NCI-H774 (cell line): Measurements from ENCODE around the gene SLC25A44.

ENCODE experiments used
- DNase-seq: peaks from one replicate; lab custom pipeline; 2025; lab: John Stamatoyannopoulos, UW

Gene SLC25A44

GRCh38 chr1:156193488-156194299 is at the start of gene SLC25A44:
TSS of gene SLC25A44 (plus strand) at chr1:156194104. CDS start at chr1:156199848, 5,744 bp downstream.
- peak; percentile 99 for DNase-seq

GRCh38 chr1:156144742-156145141 is 49.2 kb upstream of the SLC25A44 start:
- no peak for DNase-seq

DNA sequence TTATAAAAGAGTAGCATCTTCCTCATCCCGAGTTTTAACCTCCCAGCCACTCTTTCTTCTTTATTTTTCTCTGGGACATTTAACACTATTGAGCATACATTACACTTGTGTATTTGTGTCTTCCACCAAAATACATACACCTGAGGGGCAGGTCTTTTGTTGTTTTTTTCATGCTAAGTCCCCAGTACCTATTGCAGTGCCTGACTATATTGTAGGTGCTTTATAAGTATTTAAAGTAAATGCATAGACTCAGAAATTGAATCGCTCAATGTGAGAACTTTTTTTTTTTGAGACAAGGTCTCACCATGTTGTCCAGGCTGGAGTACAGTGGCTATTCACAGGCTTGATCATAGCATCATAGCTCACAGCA is 48.3 kb upstream of the SLC25A44 start:
- no peak for DNase-seq

DNA sequence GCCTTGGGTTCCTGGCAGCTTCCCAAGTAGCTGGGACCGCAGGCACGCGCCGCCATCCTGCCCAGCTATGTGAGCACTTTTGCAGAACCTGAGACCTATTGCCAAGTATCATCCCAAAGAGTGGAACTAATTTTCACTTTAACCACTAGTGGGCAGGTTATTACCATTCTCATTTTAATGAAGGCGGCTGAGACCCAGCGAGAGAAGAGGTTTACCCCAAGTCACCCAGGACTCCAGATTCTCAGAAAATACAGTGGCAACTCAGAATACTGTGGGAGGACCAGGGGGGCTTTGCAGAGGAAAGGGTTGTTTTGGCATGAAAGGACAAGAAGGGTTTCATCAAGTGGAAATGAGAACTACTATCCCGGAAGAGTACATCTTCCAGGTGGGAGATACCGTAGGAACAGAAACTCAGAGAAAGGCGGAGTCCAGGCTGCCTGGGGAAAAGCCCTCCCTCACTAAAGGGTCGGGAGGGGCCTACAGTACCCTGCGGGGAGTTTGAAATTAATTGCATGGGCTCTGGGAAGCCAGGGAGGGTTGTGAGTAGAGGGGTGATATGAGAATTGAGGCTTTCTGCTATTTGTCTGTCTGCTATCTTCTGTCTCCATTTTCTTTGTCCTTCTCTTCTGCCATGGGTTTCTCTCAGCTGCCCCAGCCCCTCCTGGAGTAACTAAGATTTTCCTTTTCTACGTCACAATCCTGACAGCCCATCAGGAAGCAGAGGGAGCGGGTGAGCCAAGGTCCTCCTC is 47.7 kb upstream of the SLC25A44 start:
- peak; percentile 65 for DNase-seq

GRCh38 chr1:156146769-156147405 is 47.0 kb upstream of the SLC25A44 start:
- DNase-seq: no peak

GRCh38 chr1:156148216-156148615 is 45.7 kb upstream of the SLC25A44 start:
- DNase-seq: no peak

DNA sequence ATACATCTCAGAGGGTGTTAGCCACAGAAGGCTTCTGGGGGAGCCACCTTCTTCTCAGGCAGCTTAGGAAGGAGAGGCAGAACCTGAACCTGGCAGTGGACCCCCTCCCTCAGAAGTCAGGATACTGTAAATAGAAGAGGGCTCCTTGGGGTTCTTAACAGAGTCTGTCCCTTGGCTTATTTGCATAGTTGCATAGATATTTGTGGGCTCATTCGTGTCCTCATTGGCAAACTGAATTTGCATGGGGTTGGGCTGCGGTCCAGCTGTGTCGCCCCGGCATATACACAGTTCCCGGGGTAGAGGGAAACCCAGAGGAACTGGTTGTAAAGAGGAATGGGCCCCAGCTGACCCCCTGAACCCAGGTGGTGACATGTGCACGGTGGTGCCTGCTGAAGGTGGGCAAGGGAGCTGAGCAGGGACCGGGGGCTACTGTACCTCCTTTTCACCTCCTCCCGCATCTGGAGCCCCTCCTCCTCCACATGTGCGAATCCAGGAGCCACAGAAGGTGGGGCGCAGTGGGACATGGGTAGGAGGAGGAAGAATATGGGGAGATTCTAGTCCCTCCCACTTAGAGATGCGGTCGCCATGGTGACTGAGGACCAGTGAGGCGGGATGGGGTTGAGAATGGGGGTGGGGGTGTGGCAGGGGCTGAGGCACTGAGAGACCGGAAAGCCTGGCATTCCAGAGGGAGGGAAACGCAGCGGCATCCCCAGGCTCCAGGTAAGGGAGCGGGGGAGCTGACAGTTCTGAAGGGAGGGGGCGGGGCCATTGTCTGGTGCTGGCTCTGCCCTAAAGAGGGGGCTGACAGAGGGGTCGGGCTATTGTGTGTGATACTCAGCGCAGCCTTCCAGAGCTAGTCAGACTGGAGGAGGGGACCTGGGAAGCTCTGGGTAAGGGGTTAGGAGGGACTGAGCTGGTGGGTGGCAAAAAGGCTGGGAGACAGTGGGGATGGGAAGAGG is 44.3 kb upstream of the SLC25A44 start:
- DNase-seq: no peak

DNA sequence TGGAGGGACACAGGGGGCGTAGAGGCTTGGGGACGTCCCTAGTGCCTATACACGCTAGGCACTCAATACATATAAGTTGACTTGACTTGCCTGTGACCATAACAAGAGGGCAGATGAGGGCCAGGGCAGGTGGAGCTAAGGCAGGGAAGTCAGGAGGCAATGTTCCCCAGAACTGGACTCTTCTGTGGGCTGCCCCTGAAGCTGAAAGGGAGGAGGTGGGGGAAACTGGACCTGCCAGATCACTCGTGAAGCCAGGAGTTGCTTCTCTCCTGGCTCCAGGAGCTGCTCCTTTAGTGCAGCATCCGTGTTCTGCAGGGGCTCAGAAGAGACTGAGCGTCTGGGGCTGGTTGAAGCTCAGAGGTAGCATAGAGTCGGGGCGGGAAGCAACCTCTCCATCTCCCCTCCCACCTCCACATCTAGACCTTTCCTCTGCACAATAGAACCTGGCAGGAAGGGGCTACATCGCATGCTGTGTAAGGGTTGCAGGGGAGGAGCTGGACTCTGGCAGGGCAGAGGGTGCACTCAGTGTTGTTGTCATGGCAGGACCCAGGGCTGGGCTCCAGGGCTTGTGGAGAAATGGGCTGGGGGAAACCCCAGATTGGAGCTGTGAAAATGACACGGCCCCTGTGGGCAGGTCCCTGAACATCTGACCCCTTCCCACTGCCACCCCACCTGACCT is 43.4 kb upstream of the SLC25A44 start:
- DNase-seq: no peak

GRCh38 chr1:156151093-156151688 is 42.7 kb upstream of the SLC25A44 start:
- no peak for DNase-seq

- DNase-seq: no peak
Observed at GRCh38 chr1:156152628-156153027, 41.3 kb upstream of the SLC25A44 start.

- DNase-seq: no peak
Observed at GRCh38 chr1:156153362-156153761, 40.5 kb upstream of the SLC25A44 start, which contains the start of gene SEMA4A. TSS of gene SEMA4A (plus strand) at chr1:156153585. CDS start at chr1:156154579, 994 bp downstream.

GRCh38 chr1:156154317-156154749 is 39.6 kb upstream of the SLC25A44 start:
- no peak for DNase-seq

GRCh38 chr1:156155756-156156510 is 38.0 kb upstream of the SLC25A44 start:
- DNase-seq: no peak

GRCh38 chr1:156157506-156157905 is 36.4 kb upstream of the SLC25A44 start:
- DNase-seq: no peak

- no peak for DNase-seq
Observed at GRCh38 chr1:156157966-156158365, 35.9 kb upstream of the SLC25A44 start.

DNA sequence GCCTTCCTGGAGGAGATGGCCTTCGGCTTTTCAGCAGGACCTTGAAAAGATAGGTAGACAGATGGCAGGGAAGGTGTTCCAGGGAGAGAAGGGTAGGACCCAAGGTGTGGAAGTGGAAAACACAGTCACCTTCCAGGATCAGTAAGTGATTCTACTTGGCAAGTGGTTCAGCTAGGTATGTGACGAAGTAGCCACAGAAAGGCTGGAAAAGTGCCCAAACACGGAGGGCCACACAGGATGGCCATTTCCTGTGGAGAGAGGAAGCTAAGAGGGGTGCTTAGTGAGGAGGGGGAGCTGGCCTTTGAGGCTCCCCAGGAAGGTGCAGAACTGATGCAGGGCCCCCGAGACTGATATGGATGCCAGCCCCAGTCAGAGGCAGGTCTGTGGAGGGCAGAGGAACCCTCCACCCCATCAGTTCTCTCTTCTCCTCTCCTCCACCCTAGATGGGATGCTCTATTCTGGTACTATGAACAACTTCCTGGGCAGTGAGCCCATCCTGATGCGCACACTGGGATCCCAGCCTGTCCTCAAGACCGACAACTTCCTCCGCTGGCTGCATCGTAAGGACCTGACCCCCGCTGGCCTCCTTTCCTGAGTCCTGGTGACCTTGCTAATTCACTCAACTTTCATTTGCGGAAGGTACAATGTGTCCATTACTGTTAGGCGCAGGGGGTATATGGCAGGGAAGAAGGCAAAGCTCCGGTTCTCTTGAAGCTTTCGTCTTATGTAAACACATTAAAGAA is 33.7 kb upstream of the SLC25A44 start:
- no peak for DNase-seq

DNA sequence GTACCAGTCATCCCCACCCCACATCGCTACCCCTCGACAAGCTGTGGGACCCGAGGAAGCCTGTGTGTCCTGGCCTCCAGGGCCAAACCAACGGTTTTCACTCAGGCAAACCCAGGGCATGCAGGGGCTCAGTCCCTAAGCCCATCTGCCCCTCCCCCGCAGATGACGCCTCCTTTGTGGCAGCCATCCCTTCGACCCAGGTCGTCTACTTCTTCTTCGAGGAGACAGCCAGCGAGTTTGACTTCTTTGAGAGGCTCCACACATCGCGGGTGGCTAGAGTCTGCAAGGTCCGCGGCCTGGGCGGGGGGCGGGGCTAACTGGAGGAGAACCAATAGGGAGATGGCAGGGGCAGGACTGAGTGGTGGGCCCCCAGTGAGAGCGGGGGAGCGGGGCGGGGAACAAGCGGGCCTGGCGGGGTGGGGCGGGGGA is 33.1 kb upstream of the SLC25A44 start:
- DNase-seq: peak; percentile 35

DNA sequence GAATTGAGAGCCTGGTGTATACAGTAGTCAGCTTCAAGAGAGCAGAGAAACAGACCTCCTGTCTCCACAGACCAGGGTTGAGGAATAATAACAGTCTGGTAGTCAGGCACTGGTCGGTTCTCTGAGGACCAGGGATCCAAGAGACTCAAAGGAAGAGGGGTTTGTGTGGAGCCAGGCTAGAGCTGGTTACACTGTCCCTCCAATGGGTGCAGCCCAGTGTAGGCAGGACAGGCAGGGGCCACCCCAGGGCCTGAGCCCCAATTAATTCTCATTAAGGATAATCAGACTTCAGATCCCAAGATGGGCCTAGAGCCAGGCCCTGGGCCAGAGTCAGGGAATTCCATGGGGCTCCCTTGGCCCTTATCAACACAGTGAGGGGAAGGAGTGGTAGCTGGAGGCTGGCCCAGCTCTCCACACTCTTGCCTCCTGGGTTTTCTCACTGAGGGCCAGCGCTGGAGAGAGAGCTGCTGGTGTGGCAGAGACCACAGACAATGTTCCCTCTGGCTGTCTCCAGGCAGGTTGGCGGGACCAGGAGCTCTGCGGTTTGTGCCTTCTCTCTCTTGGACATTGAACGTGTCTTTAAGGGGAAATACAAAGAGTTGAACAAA is 31.4 kb upstream of the SLC25A44 start:
- no peak for DNase-seq

GRCh38 chr1:156163712-156164111 is 30.2 kb upstream of the SLC25A44 start:
- no peak for DNase-seq
